ENCODE data around the gene FRY.

GRCh38 chr13:32098272-32098671 is 66.7 kb downstream of the FRY start:
- TF ChIP-seq POLR2A (IDR thresholded peaks at IDR 0.05; ENCODE audit: low read length) = no peak
- TF ChIP-seq GATA1 (IDR thresholded peaks at IDR 0.05; ENCODE audit: low read depth, low read length) = no peak

Measured in erythroblast (primary cell).